HL-60 (cell line): ENCODE data around the gene ANKRD6.

Experiments
- CTCF ChIP-seq: IDR thresholded peaks from one replicate; pipeline ENCODE4 v1.5.1; 2011; ENCODE audit warnings: low read length, control low read depth, inconsistent platforms; ENCODE audit not compliant: insufficient read depth
- GABPA ChIP-seq: IDR thresholded peaks from 2 replicates; pipeline ENCODE4 v1.6.1; 2012; ENCODE audit warnings: low read depth
- POLR2AphosphoS5 ChIP-seq: IDR thresholded peaks from 2 replicates; pipeline ENCODE4 v1.6.1; 2012; ENCODE audit warnings: low read depth

- TF ChIP-seq CTCF (no peak), POLR2AphosphoS5 (no peak), GABPA (no peak)
Measured at GRCh38 chr6:89402776-89403175, 30.2 kb upstream of the ANKRD6 start.
